MCF 10A (cell line): ENCODE measurements around the gene CDCA7. TPM values are rescaled to one million over a fixed set of nuclear protein-coding genes. Genes with fewer than 3 reads are reported as not detected.
A peak's percentile ranks its signal among the peaks of the same experiment; 100 is the strongest.

Experiments used
- BruUV-seq: library from RNA; stranded (reverse); fragments of 400-500 nt; replicated peaks from 2 replicates; lab custom pipeline; 2021; lab: Mats Ljungman, UMichigan
- CTCF ChIA-PET: fragments of 300-600 bp; sonication (Branson Sonifier 250); formaldehyde crosslinking; extraction: SDS; loops from one replicate; lab custom pipeline; 2021; ENCODE audit warnings: antibody characterized with exemption, inconsistent platforms; lab: Yijun Ruan, JAX
- POLR2A ChIA-PET: fragments of 300-600, 350-650 bp; sonication (Branson Sonifier 250); formaldehyde crosslinking; extraction: SDS; loops from one replicate; lab custom pipeline; 2020; ENCODE audit warnings: antibody characterized with exemption, inconsistent platforms; lab: Yijun Ruan, JAX
- DNase-seq: peaks from one replicate; pipeline ENCODE4 v3.0.0-alpha.2; 2018; ENCODE audit not compliant: unreplicated experiment
- H3K27ac Mint-ChIP-seq: one replicate; pipeline ENCODE4 v1.8.0; 2022; ENCODE audit warnings: mild to moderate bottlenecking, low read depth, mixed read lengths; ENCODE audit not compliant: unreplicated experiment
- H3K27me3 Mint-ChIP-seq: one replicate; pipeline ENCODE4 v1.8.0; 2022; ENCODE audit warnings: mixed read lengths; ENCODE audit not compliant: insufficient read depth, unreplicated experiment
- H3K36me3 Mint-ChIP-seq: one replicate; pipeline ENCODE4 v1.8.0; 2022; ENCODE audit warnings: mild to moderate bottlenecking, moderate library complexity, mixed read lengths; ENCODE audit not compliant: insufficient read depth, unreplicated experiment
- H3K4me1 Mint-ChIP-seq: one replicate; pipeline ENCODE4 v1.8.0; 2022; ENCODE audit warnings: mixed read lengths; ENCODE audit not compliant: insufficient read depth, unreplicated experiment
- H3K4me3 Mint-ChIP-seq: one replicate; pipeline ENCODE4 v1.8.0; 2022; ENCODE audit warnings: mild to moderate bottlenecking, moderate library complexity, mixed read lengths; ENCODE audit not compliant: unreplicated experiment
- H3K9me3 Mint-ChIP-seq: one replicate; pipeline ENCODE4 v1.8.0; 2022; ENCODE audit warnings: mixed read lengths; ENCODE audit not compliant: unreplicated experiment
- CTCF ChIP-seq: fragments of 200-600 bp; IDR thresholded peaks from one replicate; pipeline ENCODE4 v1.8.0; 2022; ENCODE audit warnings: antibody characterized with exemption, mild to moderate bottlenecking; ENCODE audit not compliant: unreplicated experiment
- intact Hi-C: fragments of 100-400 bp; cut with micrococcal nuclease; formaldehyde crosslinking; loops from 2 replicates; pipeline ENCODE4 v1.14.1; 2022
- total RNA-seq: library from RNA; stranded (reverse); gene quantifications from 2 replicates; pipeline ENCODE4 v1.2.3, GENCODE V29; 2022

CDCA7 gene
- total RNA-seq, 1 experiment from 2014 or later = 14.0 TPM

GRCh38 chr2:173404841-173405750 lies 50.4 kb downstream of the CDCA7 start:
- no peak for TF ChIP-seq CTCF
- Mint-ChIP-seq H3K9me3 (no peaks in the 10 kb centered on the region), H3K27me3 (peaks cover 51% of the 10 kb centered on the region), H3K4me1 (peaks cover 10% of the 10 kb centered on the region), H3K27ac (no peak overlapping the region), H3K36me3 (no peaks in the 10 kb centered on the region), H3K4me3 (no peak overlapping the region)
- DNase-seq = no peak
- intact Hi-C loops = loop anchor here (10.0 kb wide), 1 partner anchor 640 kb away; no protein-coding TSS in a partner anchor
- CTCF ChIA-PET = interaction anchor here (2.5 to 7.6 kb wide), 2 partner anchors 41 to 44 kb away, joined by 25 to 145 read pairs; no protein-coding TSS in a partner anchor
- POLR2A ChIA-PET = interaction anchor here (0.7 kb wide), 1 partner anchor 18 kb away, joined by 3 read pairs; no protein-coding TSS in a partner anchor
- no TSS peak for BruUV-seq

- no peak overlapping the region for H3K27ac Mint-ChIP-seq
- intact Hi-C loops = loop anchor here (10.0 kb wide), 1 partner anchor 638 kb away; no protein-coding TSS in a partner anchor
- peaks cover 5% of the 10 kb centered on the region for H3K4me1 Mint-ChIP-seq
- H3K36me3 Mint-ChIP-seq = no peaks in the 10 kb centered on the region
- no peak for DNase-seq
- no TSS peak for BruUV-seq
- CTCF ChIA-PET = interaction anchor here (0.9 to 2.5 kb wide), 3 partner anchors 39 to 669 kb away, joined by 3 to 25 read pairs (median 3); no protein-coding TSS in a partner anchor
- POLR2A ChIA-PET = interaction anchor here (1.3 kb wide), 1 partner anchor 21 kb away, joined by 3 read pairs; no protein-coding TSS in a partner anchor
- H3K27me3 Mint-ChIP-seq = peaks cover 30% of the 10 kb centered on the region
- TF ChIP-seq CTCF = no peak
- H3K9me3 Mint-ChIP-seq = no peaks in the 10 kb centered on the region
- H3K4me3 Mint-ChIP-seq = no peak overlapping the region
Observed at GRCh38 chr2:173407176-173407575, 52.5 kb downstream of the CDCA7 start.

- H3K9me3 Mint-ChIP-seq = no peaks in the 10 kb centered on the region
- no peak overlapping the region for H3K27ac Mint-ChIP-seq
- peaks cover under 1% of the 10 kb centered on the region for H3K4me1 Mint-ChIP-seq
- intact Hi-C loops = loop anchor here (10.0 kb wide), 1 partner anchor 637 kb away; no protein-coding TSS in a partner anchor
- DNase-seq = no peak
- H3K27me3 Mint-ChIP-seq = peaks cover 27% of the 10 kb centered on the region
- BruUV-seq = no TSS peak
- H3K4me3 Mint-ChIP-seq = no peak overlapping the region
- ChIA-PET POLR2A (no interaction called here), CTCF (interaction anchor here (1.6 kb wide), 1 partner anchor 38 kb away, joined by 3 read pairs; no protein-coding TSS in a partner anchor)
- no peak for TF ChIP-seq CTCF
- no peaks in the 10 kb centered on the region for H3K36me3 Mint-ChIP-seq
Observed at GRCh38 chr2:173407646-173408045, 53.0 kb downstream of the CDCA7 start.

- DNase-seq = peak; percentile 36
- ChIA-PET CTCF (interaction anchor here (0.6 to 1.5 kb wide), 5 partner anchors 8 to 560 kb away, joined by 3 to 8 read pairs (median 3); no protein-coding TSS in a partner anchor), POLR2A (interaction anchor here (0.7 to 0.9 kb wide), 2 partner anchors 12 to 837 kb away, joined by 3 read pairs; no protein-coding TSS in a partner anchor)
- no TSS peak for BruUV-seq
- intact Hi-C loops = no loop called here
- no peaks in the 10 kb centered on the region for H3K9me3 Mint-ChIP-seq
- H3K27ac Mint-ChIP-seq = no peak overlapping the region
- H3K27me3 Mint-ChIP-seq = no peaks in the 10 kb centered on the region
- no peaks in the 10 kb centered on the region for H3K36me3 Mint-ChIP-seq
- TF ChIP-seq CTCF = no peak
- H3K4me1 Mint-ChIP-seq = peaks cover 6% of the 10 kb centered on the region
- H3K4me3 Mint-ChIP-seq = no peak overlapping the region
Observed at GRCh38 chr2:173410579-173410978, 55.9 kb downstream of the CDCA7 start.
